Right lobe of liver (tissue), 4 donors: ENCODE results near the gene XAB2.
"Not testable (repeated sequence)": the region's sequence is repeated elsewhere in the genome, so short reads cannot be mapped to it uniquely, and the experiment has no call there.

Source experiments
- POLR2A ChIP-seq: fragments of 450-650 bp; IDR thresholded peaks from one replicate; pipeline ENCODE4 v1.6.1; 2017; ENCODE audit warnings: antibody characterized with exemption, mild to moderate bottlenecking
- TF ChIP-seq, protein P1 (sequence below), 4 donors: fragments of 200-600 bp in 3 of 4; fragments of 450-650 bp in 1 of 4; IDR thresholded peaks; one replicate each; pipeline versions ENCODE4 v1.5.1 to v1.8.0; 2016 to 2022; ENCODE audit warnings: antibody characterized with exemption in 4 of 4, mild to moderate bottlenecking in 2 of 4
- donor health status: DM: no; HTN: no; CAD: no.
- donor health status: DM: no; HTN: no; CAD: no.
- donor health status: DM: no; HTN: yes; CAD: no.

- TF ChIP-seq, protein P1, sequence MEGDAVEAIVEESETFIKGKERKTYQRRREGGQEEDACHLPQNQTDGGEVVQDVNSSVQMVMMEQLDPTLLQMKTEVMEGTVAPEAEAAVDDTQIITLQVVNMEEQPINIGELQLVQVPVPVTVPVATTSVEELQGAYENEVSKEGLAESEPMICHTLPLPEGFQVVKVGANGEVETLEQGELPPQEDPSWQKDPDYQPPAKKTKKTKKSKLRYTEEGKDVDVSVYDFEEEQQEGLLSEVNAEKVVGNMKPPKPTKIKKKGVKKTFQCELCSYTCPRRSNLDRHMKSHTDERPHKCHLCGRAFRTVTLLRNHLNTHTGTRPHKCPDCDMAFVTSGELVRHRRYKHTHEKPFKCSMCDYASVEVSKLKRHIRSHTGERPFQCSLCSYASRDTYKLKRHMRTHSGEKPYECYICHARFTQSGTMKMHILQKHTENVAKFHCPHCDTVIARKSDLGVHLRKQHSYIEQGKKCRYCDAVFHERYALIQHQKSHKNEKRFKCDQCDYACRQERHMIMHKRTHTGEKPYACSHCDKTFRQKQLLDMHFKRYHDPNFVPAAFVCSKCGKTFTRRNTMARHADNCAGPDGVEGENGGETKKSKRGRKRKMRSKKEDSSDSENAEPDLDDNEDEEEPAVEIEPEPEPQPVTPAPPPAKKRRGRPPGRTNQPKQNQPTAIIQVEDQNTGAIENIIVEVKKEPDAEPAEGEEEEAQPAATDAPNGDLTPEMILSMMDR (IDR thresholded peaks at IDR 0.05): not testable (repeated sequence)
- TF ChIP-seq POLR2A: not testable (repeated sequence)
These were observed 51.9 kb downstream of the XAB2 start for GRCh38 chr19:7577422-7577821.
